ENCODE data around the gene FUT9. TPM values are rescaled to one million over a fixed set of nuclear protein-coding genes. Genes with fewer than 3 reads are reported as not detected.

The FUT9 gene
- total and polyA plus RNA-seq, 10 of the 15 experiments (the other 5 are each of a cell fraction or from before 2014, with no cell fraction given), result not detected

DNA sequence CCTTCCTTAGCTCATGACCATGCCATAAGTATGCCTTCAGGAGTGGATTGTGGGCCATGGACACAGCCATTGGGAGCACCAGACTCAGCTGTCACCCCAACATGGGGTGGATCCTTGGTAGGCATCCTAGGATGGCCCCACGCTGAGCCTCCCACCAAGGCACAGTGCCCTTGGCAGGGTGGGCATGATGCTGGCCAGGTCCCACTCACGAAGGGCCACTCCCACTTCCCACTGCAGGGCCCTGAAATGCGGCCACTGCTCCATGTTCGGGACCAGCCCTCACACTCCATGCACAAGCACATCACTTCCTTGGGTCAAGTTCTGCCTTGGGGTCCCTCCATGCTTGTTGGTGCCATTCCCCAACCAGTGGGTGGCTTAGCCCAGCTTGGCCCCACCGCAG, 12.9 kb upstream of the FUT9 start:
- Histone ChIP-seq H3K9me3 (replicated peaks; ENCODE audit: control insufficient read depth, insufficient read depth, low read length) (no peaks in the 10 kb centered on the region), H3K4me2 (ENCODE audit: control insufficient read depth, insufficient read depth) (no peak overlapping the region), H3K27me3 (replicated peaks in 1 of 2; ENCODE audit: control insufficient read depth in 2 of 2, insufficient read depth in 2 of 2, low read length in 1 of 2) (no peaks in the 10 kb centered on the region), H4K20me1 (ENCODE audit: control insufficient read depth, insufficient read depth) (no peaks in the 10 kb centered on the region), H2AFZ (ENCODE audit: control insufficient read depth, low read depth, low read length) (no peak overlapping the region), H3K36me3 (ENCODE audit: control insufficient read depth in 2 of 2, insufficient read depth in 2 of 2, low read length in 1 of 2) (no peaks in the 10 kb centered on the region), H3K9ac (ENCODE audit: control insufficient read depth, insufficient read depth, low read length) (no peak overlapping the region), H3K4me3 (no peak overlapping the region), H3K79me2 (ENCODE audit: control insufficient read depth, insufficient read depth, low read length) (no peaks in the 10 kb centered on the region), H3K27ac (ENCODE audit: control insufficient read depth, insufficient read depth) (no peak overlapping the region), H3K4me1 (ENCODE audit: control insufficient read depth, insufficient read depth, low read length) (no peaks in the 10 kb centered on the region)
- no TSS peak for BruUV-seq (replicated peaks)
- ChIA-PET POLR2A (no interaction called here), CTCF (no interaction called here), RAD21 (ENCODE audit: unreplicated experiment) (no interaction called here), SMC1A (ENCODE audit: uncharacterized antibody, unreplicated experiment) (no interaction called here)
- FAIRE-seq (no peak), DNase-seq (ENCODE audit: low read depth, low spot score) (no peak), ATAC-seq (no peak)
- no peak for TF ChIP-seq ASH2L (IDR thresholded peaks at IDR 0.05; ENCODE audit: borderline replicate concordance, low read depth)
- no peak for TF ChIP-seq EED (IDR thresholded peaks at IDR 0.05; ENCODE audit: low read depth)
- TF ChIP-seq, protein P1, sequence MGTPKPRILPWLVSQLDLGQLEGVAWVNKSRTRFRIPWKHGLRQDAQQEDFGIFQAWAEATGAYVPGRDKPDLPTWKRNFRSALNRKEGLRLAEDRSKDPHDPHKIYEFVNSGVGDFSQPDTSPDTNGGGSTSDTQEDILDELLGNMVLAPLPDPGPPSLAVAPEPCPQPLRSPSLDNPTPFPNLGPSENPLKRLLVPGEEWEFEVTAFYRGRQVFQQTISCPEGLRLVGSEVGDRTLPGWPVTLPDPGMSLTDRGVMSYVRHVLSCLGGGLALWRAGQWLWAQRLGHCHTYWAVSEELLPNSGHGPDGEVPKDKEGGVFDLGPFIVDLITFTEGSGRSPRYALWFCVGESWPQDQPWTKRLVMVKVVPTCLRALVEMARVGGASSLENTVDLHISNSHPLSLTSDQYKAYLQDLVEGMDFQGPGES (IDR thresholded peaks at IDR 0.05), result no peak
- TF ChIP-seq SUPT20H (IDR thresholded peaks at IDR 0.05; ENCODE audit: borderline replicate concordance, control insufficient read depth, low read depth, low read length), result no peak
- no peak for TF ChIP-seq CBX5 (IDR thresholded peaks at IDR 0.05; ENCODE audit: low read depth)
- no peak for TF ChIP-seq JUNB (IDR thresholded peaks at IDR 0.05)
- no peak for TF ChIP-seq TAF1 (IDR thresholded peaks at IDR 0.05; ENCODE audit: borderline replicate concordance, low read depth, low read length)
- TF ChIP-seq WRNIP1 (IDR thresholded peaks at IDR 0.05; ENCODE audit: borderline replicate concordance, low read depth, low read length), result no peak
- no peak for TF ChIP-seq ZNF217 (IDR thresholded peaks at IDR 0.05)
- TF ChIP-seq ZNF24 (IDR thresholded peaks at IDR 0.05), result no peak
- TF ChIP-seq TCF3 (IDR thresholded peaks at IDR 0.05; ENCODE audit: borderline replicate concordance, insufficient read depth, low read depth, low read length), result no peak
- TF ChIP-seq NR2C1 (IDR thresholded peaks at IDR 0.05), result no peak
- no peak for TF ChIP-seq MTA3 (IDR thresholded peaks at IDR 0.05; ENCODE audit: borderline replicate concordance, low read length)
- TF ChIP-seq NFXL1 (IDR thresholded peaks at IDR 0.05; ENCODE audit: borderline replicate concordance), result no peak
- TF ChIP-seq, protein P2, sequence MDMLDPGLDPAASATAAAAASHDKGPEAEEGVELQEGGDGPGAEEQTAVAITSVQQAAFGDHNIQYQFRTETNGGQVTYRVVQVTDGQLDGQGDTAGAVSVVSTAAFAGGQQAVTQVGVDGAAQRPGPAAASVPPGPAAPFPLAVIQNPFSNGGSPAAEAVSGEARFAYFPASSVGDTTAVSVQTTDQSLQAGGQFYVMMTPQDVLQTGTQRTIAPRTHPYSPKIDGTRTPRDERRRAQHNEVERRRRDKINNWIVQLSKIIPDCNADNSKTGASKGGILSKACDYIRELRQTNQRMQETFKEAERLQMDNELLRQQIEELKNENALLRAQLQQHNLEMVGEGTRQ (IDR thresholded peaks at IDR 0.05; ENCODE audit: borderline replicate concordance, low read depth, low read length), result no peak
- intact Hi-C loops (cut with micrococcal nuclease; ENCODE audit: unreplicated experiment), result no loop called here
- in situ Hi-C loops (cut with MboI), result no loop called here
- WGBS (ENCODE audit: insufficient coverage, insufficient replicate concordance, low lambda C conversion rate, missing lambda C conversion rate), result 6% methylated on average over 5 of the region's 5 CpGs

Data from GM12878 (cell line).